HL-60/S4 treated with retinoic acid at 250 ng/mL for 4 days and 3 days (cell line): ENCODE measurements around the gene RNF181.
"Not testable (repeated sequence)": the region's sequence is repeated elsewhere in the genome, so short reads cannot be mapped to it uniquely, and the experiment has no call there.

Experiments
- in situ Hi-C: fragments of 300-500 bp; cut with MboI; formaldehyde crosslinking; loops from 2 replicates; pipeline ENCODE4 v1.7.0; 2022; ENCODE audit warnings: low sequenced_read_pairs

The RNF181 gene

GRCh38 chr2:85575739-85576138 is 19.8 kb upstream of the RNF181 start:
- in situ Hi-C loops: no loop called here

DNA sequence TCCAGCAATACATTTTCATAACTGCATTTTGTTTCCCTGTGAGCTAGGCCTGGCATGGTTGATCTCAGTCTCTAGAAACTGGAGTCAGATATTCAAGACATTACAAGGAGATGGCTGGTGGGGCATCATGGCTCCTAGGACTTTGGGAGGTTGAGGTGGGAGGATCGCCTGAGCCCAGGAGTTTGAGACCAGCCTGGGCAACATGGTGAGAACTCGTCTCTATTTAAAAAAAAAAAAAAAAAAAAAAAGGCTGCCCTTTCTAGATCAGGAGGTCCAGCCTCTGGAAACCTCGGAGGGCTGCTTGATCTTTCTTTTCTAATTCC is 18.5 kb upstream of the RNF181 start:
- in situ Hi-C loops: no loop called here

DNA sequence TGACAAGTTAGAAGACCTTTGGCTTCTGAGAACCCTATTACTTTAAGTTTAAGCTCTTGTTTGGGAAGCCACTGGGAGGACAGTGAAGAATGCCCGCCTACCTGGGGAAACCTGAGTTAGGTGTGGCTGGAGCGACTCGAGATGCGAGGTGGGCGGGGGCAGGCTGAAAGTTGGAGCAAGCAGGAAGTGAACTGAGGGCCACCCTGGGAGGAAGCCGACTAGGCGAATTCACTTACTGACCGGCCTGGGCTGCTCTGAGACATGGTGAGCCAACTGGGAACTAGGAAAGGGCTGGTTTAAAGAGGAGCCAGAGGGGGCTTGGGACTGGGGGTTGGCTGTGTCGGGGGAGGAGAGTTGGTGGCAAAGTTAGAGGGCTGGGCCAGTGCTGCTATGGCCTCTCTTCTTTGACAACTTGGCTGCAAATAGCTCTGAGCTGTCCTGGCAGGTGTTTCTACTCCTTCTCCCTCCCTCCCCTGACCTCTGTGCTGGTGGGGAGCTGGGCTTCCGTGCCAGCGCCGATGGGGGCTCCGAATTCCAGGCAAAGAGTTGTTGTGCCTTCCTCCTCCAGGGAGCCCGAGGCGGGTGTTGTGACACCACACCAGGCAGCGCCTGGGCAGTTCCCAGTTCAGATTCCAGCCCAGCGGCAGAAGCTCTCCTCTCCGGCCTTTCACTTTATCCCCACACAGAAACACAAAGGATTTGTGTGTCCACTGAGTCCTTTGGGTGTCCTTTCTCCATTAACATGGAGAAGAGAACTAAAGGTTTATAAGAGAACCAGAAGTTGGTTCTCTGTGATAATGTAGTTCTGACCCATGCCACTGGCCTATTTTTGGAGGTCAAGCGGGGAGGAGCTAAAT is 17.9 kb upstream of the RNF181 start, which contains the start of gene VAMP8:
TSS of gene VAMP8 (plus strand) at position 201 of the 857 bp plus-strand sequence. CDS start at position 262, 61 bp downstream.
- in situ Hi-C loops: no loop called here

DNA sequence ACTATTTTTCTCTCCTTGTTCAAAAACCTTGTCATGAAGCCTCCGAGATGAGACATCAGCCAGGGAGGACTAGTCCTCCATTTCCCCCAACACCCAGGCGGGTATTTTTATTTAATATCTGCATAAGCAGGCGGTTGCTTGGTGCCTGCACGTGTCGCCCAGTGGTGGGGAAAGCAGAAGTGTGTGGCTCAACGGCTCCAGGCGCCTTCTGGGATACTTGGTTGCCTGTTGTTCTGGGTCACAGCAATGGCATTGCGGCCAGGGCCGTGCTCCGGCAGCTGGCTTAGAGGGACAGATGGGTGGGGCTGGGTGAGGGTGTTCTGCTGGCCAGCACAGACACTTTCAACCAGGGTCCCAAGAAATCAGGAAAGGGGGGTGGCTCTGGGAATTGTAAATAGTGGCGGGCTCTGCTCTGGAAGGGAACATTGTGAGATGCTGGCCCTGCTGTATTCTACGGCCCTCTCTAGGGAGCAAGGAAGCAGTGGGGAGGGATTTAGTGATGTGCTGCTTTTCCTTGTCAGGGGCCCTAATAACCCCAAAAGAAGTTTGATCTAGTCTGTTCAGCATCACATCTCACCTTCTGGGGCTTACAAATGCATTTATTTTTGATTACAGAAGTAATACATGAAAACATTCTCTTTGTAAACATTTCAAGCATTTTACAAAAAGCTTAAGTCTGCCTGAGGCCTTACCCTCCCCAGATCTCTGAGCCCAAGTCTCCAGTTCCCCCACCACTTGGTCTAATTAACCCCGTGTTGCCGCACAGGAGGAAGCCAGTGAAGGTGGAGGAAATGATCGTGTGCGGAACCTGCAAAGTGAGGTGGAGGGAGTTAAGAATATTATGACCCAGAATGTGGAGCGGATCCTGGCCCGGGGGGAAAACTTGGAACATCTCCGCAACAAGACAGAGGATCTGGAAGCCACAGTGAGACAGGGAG is 17.0 kb upstream of the RNF181 start:
- in situ Hi-C loops: no loop called here

- in situ Hi-C loops: no loop called here
Measured at GRCh38 chr2:85579266-85579935, 16.1 kb upstream of the RNF181 start.

DNA sequence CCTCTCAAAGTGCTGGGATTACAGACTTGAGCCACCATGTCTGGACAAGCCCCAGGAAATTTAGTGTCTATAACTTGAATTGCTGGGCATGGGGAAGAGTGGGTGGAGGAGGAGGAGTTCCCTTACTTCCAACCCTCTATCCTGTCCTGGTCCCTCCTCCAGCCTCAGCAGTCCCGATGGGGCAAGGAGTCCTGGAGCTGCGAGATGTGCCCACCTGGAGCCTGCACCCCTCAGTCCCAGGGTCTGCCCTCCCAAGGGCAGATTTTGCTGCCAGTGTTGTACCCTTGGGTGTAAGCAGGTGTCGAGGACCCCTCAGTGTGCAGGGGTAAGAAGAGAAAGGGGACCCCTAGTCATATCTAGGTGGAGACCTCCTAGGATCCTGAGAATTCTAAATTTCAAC is 15.3 kb upstream of the RNF181 start:
- in situ Hi-C loops: no loop called here

DNA sequence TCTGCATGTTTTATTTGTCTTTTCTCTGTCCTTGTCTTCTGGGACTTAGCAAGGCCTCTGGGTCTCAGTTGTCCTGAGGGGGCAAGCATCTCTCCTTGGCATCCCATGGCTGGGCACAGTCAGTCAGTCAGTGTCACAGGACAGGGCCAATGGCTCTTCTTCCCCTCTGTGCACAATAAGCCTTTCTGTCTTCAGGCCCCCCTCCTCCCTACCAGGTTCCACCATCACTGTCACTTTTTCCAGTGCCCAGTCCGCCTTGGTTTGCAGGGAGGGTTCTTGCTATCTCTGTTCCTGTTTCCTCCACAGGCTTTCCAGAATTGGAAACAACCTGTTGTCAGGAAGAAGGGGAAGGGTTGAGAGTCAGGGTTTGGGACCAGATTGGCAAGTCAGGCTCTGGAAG is 13.1 kb upstream of the RNF181 start:
- in situ Hi-C loops: no loop called here

DNA sequence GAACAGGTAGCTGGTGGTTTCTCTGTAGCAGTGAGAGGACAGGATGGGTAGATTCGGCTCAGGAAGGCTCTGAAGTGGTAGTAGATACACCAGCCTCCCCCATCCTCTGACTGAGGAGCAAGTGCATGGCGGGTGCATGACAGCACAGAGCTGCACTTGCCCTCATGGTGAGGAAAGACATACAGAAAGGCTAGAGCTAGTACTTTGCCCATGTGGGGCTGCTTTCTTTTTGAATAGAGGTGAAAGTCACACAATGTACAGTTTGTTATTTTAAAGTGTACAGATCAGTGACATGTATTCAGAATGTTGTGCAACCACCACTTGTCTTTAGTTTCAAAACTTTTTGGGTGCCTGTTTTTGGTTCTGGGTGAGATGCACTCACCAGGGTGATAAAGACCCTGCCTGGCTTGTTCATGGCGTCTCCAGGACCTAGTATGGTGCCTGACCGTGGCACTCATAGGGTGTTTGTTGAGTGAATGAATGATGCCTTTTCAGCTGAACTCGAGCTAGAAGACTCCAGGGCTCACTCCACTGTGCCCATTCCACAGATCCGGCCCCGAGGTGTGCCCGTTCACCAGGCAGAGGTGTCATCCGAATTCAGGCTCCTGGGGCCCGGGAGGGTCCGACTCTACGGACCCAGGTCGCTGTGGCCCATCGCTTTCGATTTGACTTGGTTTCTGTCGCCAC is 11.7 kb upstream of the RNF181 start:
- in situ Hi-C loops: no loop called here

DNA sequence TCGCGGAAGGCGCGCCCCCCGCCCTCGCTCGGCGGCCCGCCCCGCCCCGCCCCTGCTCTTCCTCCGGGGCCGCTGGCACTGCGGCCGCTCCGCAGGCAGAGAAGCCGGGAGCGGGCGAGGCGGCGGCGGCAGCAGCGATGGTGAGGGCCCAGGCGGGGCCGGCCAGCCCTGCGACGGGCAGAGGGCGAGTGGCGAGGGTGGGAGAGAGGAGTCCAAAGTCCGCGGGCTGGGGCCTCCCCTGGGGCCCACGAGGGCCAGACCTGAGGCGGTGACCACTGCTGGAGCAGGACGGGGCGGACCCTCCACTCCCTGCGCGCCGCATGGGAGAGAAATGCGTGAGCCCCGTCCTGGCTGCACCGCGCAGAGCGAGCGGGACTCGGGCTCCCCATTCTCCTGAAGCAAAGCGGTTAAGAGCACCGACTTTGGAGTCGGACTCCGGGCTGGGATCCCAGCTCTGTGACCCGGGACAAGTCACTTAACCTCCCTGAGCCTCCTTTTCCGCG is 11.1 kb upstream of the RNF181 start, which contains the start of gene VAMP5:
TSS of gene VAMP5 (plus strand) at position 78 of the 503 bp plus-strand sequence. CDS start at position 138, 60 bp downstream.
- in situ Hi-C loops: no loop called here

DNA sequence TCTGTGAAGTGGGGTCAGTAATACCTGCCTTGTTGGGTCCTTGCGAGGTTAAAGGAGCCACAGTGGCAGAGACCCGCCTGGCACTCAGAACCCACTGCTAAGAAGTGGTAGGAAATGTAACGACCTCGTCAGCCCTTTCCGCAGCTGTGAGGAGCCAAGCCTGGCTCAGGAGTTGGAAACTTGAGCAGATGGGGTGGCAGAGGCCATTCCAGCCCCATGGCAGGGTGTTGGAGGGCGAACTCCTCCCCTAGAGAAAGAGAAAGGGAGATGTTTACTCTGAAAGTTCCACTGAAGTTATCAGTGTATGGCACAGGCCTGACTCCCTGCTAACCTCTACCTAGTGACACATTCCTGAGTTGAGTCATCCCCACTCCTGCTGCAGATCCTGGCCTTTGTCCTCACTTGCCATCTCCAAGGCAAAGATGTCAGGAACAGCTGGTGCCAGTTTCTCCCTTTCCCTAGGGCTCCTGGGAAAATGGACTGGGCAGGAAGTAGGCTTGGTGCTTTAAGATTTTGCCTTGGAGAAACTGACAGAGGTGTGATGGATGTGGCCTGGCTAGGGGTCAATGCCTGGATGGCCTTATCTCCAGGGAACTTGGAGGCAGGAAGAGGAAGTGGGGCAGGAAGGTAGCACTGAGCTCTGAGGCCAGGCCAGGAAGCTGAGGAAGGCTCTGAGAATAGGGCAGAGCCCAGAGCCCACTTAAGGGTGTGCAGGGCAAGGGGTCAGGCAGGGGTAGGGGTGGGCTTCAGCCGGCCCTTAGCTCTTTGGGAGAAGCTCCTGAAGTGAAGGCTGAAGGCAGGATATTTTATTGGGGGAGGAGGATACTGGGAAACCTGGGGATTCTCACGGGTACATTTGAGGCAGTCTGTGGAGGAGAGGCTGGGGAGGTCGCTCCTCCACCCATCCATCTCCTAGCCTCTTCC is 10.4 kb upstream of the RNF181 start:
- in situ Hi-C loops: no loop called here

GRCh38 chr2:85585781-85586105 is 9.8 kb upstream of the RNF181 start:
- in situ Hi-C loops: no loop called here

DNA sequence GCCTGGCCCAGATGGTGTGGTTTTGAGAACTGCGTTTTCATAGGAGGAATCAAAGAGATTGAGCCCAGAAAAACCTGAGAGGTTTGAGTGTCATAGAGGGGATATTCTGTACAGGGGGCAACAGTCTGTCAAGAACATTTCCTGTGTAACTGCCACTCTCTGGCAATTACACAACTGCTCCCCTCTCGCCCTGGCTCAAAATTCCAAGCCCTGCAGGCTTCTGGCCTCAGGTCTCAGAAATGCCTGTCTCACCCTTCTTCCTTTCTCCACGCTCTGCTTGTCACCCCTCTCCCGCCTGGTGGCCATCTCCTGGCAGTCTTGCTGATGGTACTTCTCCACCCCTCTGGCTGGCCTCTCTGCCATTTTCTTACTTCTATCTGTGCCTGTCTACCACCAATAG is 7.3 kb upstream of the RNF181 start:
- in situ Hi-C loops: no loop called here

GRCh38 chr2:85588645-85589044 is 6.9 kb upstream of the RNF181 start:
- in situ Hi-C loops: no loop called here

DNA sequence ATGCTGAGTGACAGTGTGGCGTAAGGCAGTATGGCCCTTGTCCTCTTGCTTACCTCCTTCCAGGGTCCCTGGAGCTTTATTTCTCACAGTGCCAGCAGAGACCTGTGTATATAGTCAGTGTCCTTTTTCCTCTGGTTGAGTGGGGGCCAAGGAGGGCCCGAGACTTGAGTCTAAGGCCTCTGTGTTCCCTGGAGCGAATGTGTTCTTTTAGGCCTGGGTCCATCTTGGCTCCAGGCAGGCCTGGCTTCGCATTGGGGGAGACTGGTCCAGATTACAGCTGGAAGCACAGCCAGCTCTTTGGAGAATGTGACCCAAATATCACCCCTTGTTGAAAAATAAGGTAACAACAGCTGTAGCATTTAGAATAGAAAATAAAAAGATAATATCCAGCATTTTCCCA is 6.4 kb upstream of the RNF181 start:
- in situ Hi-C loops: no loop called here

DNA sequence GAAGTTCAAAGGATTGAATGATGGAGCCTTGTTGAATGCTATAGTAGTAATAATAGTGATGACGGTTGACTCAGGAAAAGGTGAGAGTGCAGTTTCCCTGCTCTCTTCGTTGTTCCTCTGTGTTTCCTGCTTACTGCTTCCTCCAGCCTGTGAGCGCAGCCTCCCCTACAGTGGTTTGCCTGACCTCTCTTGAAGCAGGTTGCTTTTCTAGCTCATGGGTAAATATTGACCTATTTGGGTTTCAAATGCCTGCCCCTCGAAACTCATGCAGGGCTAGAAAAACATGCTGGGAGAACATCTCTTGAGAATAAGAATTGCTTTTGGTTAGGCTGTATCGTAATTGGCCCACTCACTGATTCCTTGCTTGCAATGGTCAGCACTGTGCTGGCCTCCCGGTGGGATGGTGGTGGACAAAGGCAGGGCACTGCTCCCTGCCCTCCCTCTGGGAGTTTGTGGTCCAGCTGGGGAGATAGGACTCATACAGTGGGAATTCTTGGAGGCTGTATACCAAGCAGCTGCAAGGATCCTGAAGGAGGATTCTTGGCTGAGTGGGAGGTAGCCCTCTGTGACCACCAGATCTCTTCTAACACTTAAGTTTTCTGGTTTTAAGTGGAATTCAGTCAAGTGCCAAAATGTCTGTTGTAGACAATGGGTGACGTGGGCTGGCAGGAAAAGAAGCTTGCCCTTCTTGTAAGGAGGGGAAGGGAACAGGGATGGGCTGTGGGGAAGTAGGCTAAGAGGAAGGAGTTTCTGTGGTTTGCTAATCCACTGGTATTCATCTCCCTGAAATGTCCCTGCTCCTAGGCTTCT is 5.4 kb upstream of the RNF181 start:
- in situ Hi-C loops: no loop called here

DNA sequence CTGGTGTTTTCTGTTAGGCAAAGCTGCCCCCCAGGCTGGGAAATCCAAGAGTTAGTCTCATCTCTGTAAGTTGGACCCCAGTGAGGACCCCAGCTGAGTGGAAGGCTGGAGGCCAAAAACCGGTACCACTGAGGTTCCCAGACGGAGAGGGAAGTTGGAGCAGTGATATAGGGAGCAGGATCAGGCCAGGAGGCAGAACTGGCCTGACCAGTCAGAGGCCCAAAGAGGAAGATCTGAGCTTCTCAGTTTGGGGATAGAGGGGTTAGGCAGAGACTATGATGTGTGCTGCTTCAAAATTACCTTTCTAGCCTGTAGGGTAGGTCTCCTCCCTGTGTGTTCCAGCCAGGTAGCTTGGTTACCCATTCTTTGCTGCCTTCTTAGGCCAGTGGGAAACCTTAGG is 4.6 kb upstream of the RNF181 start:
- in situ Hi-C loops: no loop called here

DNA sequence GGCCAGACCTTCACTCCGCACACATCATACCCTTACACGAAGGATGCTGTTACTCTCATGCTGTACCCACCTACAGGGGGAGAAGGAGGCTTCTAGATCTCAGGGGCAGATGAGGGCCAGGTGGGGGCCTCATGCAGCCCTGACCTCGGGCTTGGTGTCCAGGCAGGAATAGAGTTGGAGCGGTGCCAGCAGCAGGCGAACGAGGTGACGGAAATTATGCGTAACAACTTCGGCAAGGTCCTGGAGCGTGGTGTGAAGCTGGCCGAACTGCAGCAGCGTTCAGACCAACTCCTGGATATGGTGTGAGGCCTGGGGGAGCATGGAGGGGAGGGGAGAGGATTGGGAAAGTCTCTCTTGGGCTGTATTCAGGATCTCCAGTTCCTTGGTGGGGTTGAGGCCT is 4.0 kb upstream of the RNF181 start:
- in situ Hi-C loops: no loop called here

GRCh38 chr2:85592299-85592698 is 3.2 kb upstream of the RNF181 start:
- in situ Hi-C loops: not testable (repeated sequence)

- in situ Hi-C loops: no loop called here
Measured at GRCh38 chr2:85593023-85593422, 2.5 kb upstream of the RNF181 start.
